ENCODE results near the gene EHD4.

Gene EHD4

GRCh38 chr15:41913256-41913655 lies 59.1 kb downstream of the EHD4 start:
- Histone ChIP-seq H3K79me2 (ENCODE audit: insufficient read depth, low read depth) (no peaks in the 10 kb centered on the region), H3K27ac (no peak overlapping the region), H3K27me3 (ENCODE audit: insufficient read depth, low read depth) (no peaks in the 10 kb centered on the region), H3K4me3 (IDR thresholded peaks at IDR 0.05; ENCODE audit: insufficient read depth, low read depth, low read length) (no peak overlapping the region), H2AFZ (ENCODE audit: low read depth) (no peak overlapping the region), H3K36me3 (ENCODE audit: insufficient read depth) (no peaks in the 10 kb centered on the region), H4K20me1 (ENCODE audit: insufficient read depth) (no peaks in the 10 kb centered on the region), H3K9ac (no peak overlapping the region), H3K4me2 (no peak overlapping the region), H3K4me1 (ENCODE audit: low read depth, poor library complexity, severe bottlenecking) (no peaks in the 10 kb centered on the region)
- TF ChIP-seq CTCF (conservative IDR thresholded peaks at IDR 0.05; ENCODE audit: low read depth, low read length): no peak

- no peak for TF ChIP-seq CTCF (conservative IDR thresholded peaks at IDR 0.05; ENCODE audit: low read depth, low read length)
These were observed 60.5 kb downstream of the EHD4 start for GRCh38 chr15:41911691-41912345.

GRCh38 chr15:41908736-41909461 lies 63.5 kb downstream of the EHD4 start:
- H3K27me3 ChIP-seq (ENCODE audit: insufficient read depth, low read depth): no peaks in the 10 kb centered on the region
- H3K9ac ChIP-seq: no peak overlapping the region
- H3K4me2 ChIP-seq: no peak overlapping the region
- no peaks in the 10 kb centered on the region for H3K36me3 ChIP-seq (ENCODE audit: insufficient read depth)
- H4K20me1 ChIP-seq (ENCODE audit: insufficient read depth): no peaks in the 10 kb centered on the region
- H3K4me3 ChIP-seq (IDR thresholded peaks at IDR 0.05; ENCODE audit: insufficient read depth, low read depth, low read length): no peak overlapping the region
- no peaks in the 10 kb centered on the region for H3K79me2 ChIP-seq (ENCODE audit: insufficient read depth, low read depth)
- H3K4me1 ChIP-seq (ENCODE audit: low read depth, poor library complexity, severe bottlenecking): peaks cover 7% of the 10 kb centered on the region
- H3K27ac ChIP-seq: no peak overlapping the region
- TF ChIP-seq CTCF (conservative IDR thresholded peaks at IDR 0.05; ENCODE audit: low read depth, low read length): no peak
- H2AFZ ChIP-seq (ENCODE audit: low read depth): no peak overlapping the region

More at GRCh38 chr15:41911691-41912345, 60.5 kb downstream of the EHD4 start:
- no peaks in the 10 kb centered on the region for H4K20me1 ChIP-seq (ENCODE audit: insufficient read depth)
- H3K4me1 ChIP-seq (ENCODE audit: low read depth, poor library complexity, severe bottlenecking): no peaks in the 10 kb centered on the region
- no peaks in the 10 kb centered on the region for H3K27me3 ChIP-seq (ENCODE audit: insufficient read depth, low read depth)
- H2AFZ ChIP-seq (ENCODE audit: low read depth): no peak overlapping the region
- H3K4me2 ChIP-seq: no peak overlapping the region
- H3K79me2 ChIP-seq (ENCODE audit: insufficient read depth, low read depth): no peaks in the 10 kb centered on the region
- no peak overlapping the region for H3K4me3 ChIP-seq (IDR thresholded peaks at IDR 0.05; ENCODE audit: insufficient read depth, low read depth, low read length)
- H3K36me3 ChIP-seq (ENCODE audit: insufficient read depth): no peaks in the 10 kb centered on the region
- no peak overlapping the region for H3K9ac ChIP-seq
- no peak overlapping the region for H3K27ac ChIP-seq

- H3K27ac ChIP-seq: no peak overlapping the region
- H3K4me2 ChIP-seq: no peak overlapping the region
- H3K27me3 ChIP-seq (ENCODE audit: insufficient read depth, low read depth): no peaks in the 10 kb centered on the region
- no peak overlapping the region for H3K9ac ChIP-seq
- no peak overlapping the region for H2AFZ ChIP-seq (ENCODE audit: low read depth)
- no peaks in the 10 kb centered on the region for H3K79me2 ChIP-seq (ENCODE audit: insufficient read depth, low read depth)
- no peak for TF ChIP-seq CTCF (conservative IDR thresholded peaks at IDR 0.05; ENCODE audit: low read depth, low read length)
- no peak overlapping the region for H3K4me3 ChIP-seq (IDR thresholded peaks at IDR 0.05; ENCODE audit: insufficient read depth, low read depth, low read length)
- no peaks in the 10 kb centered on the region for H4K20me1 ChIP-seq (ENCODE audit: insufficient read depth)
- H3K36me3 ChIP-seq (ENCODE audit: insufficient read depth): no peaks in the 10 kb centered on the region
- H3K4me1 ChIP-seq (ENCODE audit: low read depth, poor library complexity, severe bottlenecking): peaks cover 7% of the 10 kb centered on the region
These were observed 65.2 kb downstream of the EHD4 start for GRCh38 chr15:41907141-41907540.

Measured in KMS-11 (cell line).